CD14-positive monocyte (primary cell): ENCODE measurements around the gene ZNF365. TPM values are rescaled to one million over a fixed set of nuclear protein-coding genes. Genes with fewer than 3 reads are reported as not detected.

Source experiments
- DNase-seq, 3 donors: peaks; one replicate each; pipeline ENCODE4 v3.0.0-alpha.2; 2011 to 2022
- H2AFZ ChIP-seq: 2 replicates; pipeline ENCODE4 v1.6.0; 2012; ENCODE audit warnings: mild to moderate bottlenecking, low read depth, low read length, inconsistent platforms; ENCODE audit not compliant: insufficient read depth, poor library complexity, severe bottlenecking
- H3K27ac ChIP-seq, 2 donors: 1 replicate in 1 of 2; 2 replicates in 1 of 2; pipeline ENCODE4 v1.5.1; 2012 to 2013; ENCODE audit warnings: low read length in 2 of 2, control low read depth in 1 of 2, inconsistent platforms in 1 of 2, low read depth in 1 of 2, mild to moderate bottlenecking in 1 of 2
- H3K27me3 ChIP-seq, 2 donors: one replicate each; pipeline versions ENCODE4 v1.6.0 to v1.6.1; 2011 to 2013; ENCODE audit warnings: low read length in 2 of 2; ENCODE audit not compliant: control insufficient read depth in 2 of 2, insufficient read depth in 2 of 2
- H3K36me3 ChIP-seq, 2 donors: replicated peaks in 1 of 2; 1 replicate in 1 of 2; 2 replicates in 1 of 2; pipeline versions ENCODE4 v1.5.1 to v1.6.1; 2012 to 2013; ENCODE audit warnings: low read length in 2 of 2, control low read depth in 1 of 2, inconsistent platforms in 1 of 2, mild to moderate bottlenecking in 1 of 2; ENCODE audit not compliant: insufficient read depth in 2 of 2, control insufficient read depth in 1 of 2
- H3K4me1 ChIP-seq, 2 donors: 1 replicate in 1 of 2; 2 replicates in 1 of 2; pipeline versions ENCODE4 v1.5.1 to v1.6.1; 2012 to 2013; ENCODE audit warnings: low read length in 2 of 2, control low read depth in 1 of 2, inconsistent platforms in 1 of 2, mild to moderate bottlenecking in 1 of 2, moderate library complexity in 1 of 2; ENCODE audit not compliant: insufficient read depth in 2 of 2, control insufficient read depth in 1 of 2
- H3K4me2 ChIP-seq: replicated peaks from 2 replicates; pipeline ENCODE3; 2012; ENCODE audit warnings: low read length, moderate library complexity, mild to moderate bottlenecking; ENCODE audit not compliant: poor library complexity, severe bottlenecking; ENCODE audit errors: extremely low read depth
- H3K4me3 ChIP-seq, 3 experiments: fragments of 200-600 bp in 1 of 3; sonication (generic) in 1 of 3; replicated peaks in 1 of 3; 1 replicate in 2 of 3; 2 replicates in 1 of 3; pipeline ENCODE4 v1.5.1; 2011 to 2013; ENCODE audit warnings: low read length in 3 of 3, mild to moderate bottlenecking in 3 of 3, control low read depth in 2 of 3, low read depth in 2 of 3, inconsistent platforms in 1 of 3, moderate library complexity in 1 of 3
- H3K79me2 ChIP-seq: 2 replicates; pipeline ENCODE4 v1.6.0; 2012; ENCODE audit warnings: mild to moderate bottlenecking, control low read depth, inconsistent platforms, low read length, moderate library complexity; ENCODE audit not compliant: insufficient read depth
- H3K9ac ChIP-seq: 2 replicates; pipeline ENCODE4 v1.6.0; 2017; ENCODE audit warnings: low read length, mild to moderate bottlenecking; ENCODE audit not compliant: insufficient read depth, poor library complexity, severe bottlenecking
- H3K9me3 ChIP-seq, 2 donors: replicated peaks in 1 of 2; 1 replicate in 1 of 2; 2 replicates in 1 of 2; pipeline versions ENCODE4 v1.5.1 to v1.6.1; 2012 to 2013; ENCODE audit warnings: low read length in 2 of 2, control low read depth in 1 of 2; ENCODE audit not compliant: control insufficient read depth in 1 of 2, insufficient read depth in 1 of 2
- H4K20me1 ChIP-seq: 2 replicates; pipeline ENCODE4 v1.6.0; 2012; ENCODE audit warnings: mild to moderate bottlenecking, low read length, control low read depth, moderate library complexity; ENCODE audit not compliant: insufficient read depth
- H3K27ac Mint-ChIP-seq, 7 donors: one replicate each; pipeline ENCODE4 v1.8.0; 2020; ENCODE audit warnings: mild to moderate bottlenecking in 7 of 7, mixed read lengths in 7 of 7, moderate library complexity in 6 of 7, inconsistent platforms in 2 of 7
- H3K27me3 Mint-ChIP-seq, 3 donors: one replicate each; pipeline ENCODE4 v1.8.0; 2021 to 2022; ENCODE audit warnings: low read depth in 3 of 3, mild to moderate bottlenecking in 3 of 3, mixed read lengths in 3 of 3, moderate library complexity in 3 of 3, inconsistent platforms in 1 of 3
- H3K36me3 Mint-ChIP-seq, 2 donors: one replicate each; pipeline ENCODE4 v1.8.0; 2020; ENCODE audit warnings: mixed read lengths in 2 of 2, inconsistent platforms in 1 of 2, mild to moderate bottlenecking in 1 of 2
- H3K4me1 Mint-ChIP-seq: one replicate; pipeline ENCODE4 v1.8.0; 2020; ENCODE audit warnings: mild to moderate bottlenecking, mixed read lengths
- H3K4me3 Mint-ChIP-seq, 2 donors: one replicate each; pipeline ENCODE4 v1.8.0; 2020; ENCODE audit warnings: mild to moderate bottlenecking in 2 of 2, mixed read lengths in 2 of 2, moderate library complexity in 1 of 2
- H3K9me3 Mint-ChIP-seq, 7 donors: one replicate each; pipeline ENCODE4 v1.8.0; 2020 to 2022; ENCODE audit warnings: mixed read lengths in 7 of 7, mild to moderate bottlenecking in 6 of 7, moderate library complexity in 6 of 7, inconsistent platforms in 2 of 7
- WGBS: methylation state at CpG from one replicate; pipeline ENCODE4 v1.1.5; 2013; ENCODE audit warnings: missing lambda C conversion rate; ENCODE audit not compliant: insufficient coverage; 5-methylcytosine and 5-hydroxymethylcytosine counted together
- intact Hi-C, 2 donors: fragments of 100-400 bp; cut with micrococcal nuclease; formaldehyde crosslinking; loops; one replicate each; pipeline versions ENCODE4 v1.15.0 to v1.15.1; 2023
- polyA plus RNA-seq, 3 donors: library from polyadenylated mRNA; depleted of rRNA in 1 of 3; unstranded in 2 of 3; stranded (reverse) in 1 of 3; fragments of 300-500 nt in 2 of 3; fragments of >200 nt in 1 of 3; fragmentation: Illumina TruSeq in 2 of 3; gene quantifications; 1 replicate in 2 of 3; 2 replicates in 1 of 3; pipeline ENCODE4 v1.2.3, GENCODE V29; 2012 to 2021
- TF ChIP-seq, protein P1 (sequence below): fragments of 200-600 bp; IDR thresholded peaks from one replicate; pipeline ENCODE4 v1.8.0; 2022; ENCODE audit warnings: antibody characterized with exemption, mild to moderate bottlenecking

Gene ZNF365
- polyA plus RNA-seq, 3 donors = not detected

DNA sequence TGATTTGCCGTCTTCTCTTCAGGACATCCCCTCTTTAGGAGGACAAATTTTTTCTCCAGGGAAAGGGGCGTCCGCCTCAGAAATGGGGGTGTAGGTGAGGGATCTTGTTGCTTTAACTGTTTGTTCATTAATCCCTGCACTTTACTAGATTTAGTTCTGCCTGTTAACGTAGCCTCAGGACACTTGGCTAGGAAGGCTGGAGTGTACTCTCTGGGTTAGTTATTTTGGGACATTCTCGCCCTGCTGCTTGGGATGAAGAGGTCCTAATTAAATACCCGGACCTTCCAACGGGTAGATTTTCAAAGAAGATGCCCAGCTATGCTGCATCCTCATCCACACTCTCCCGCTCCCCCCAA lies 552 bp upstream of the ZNF365 start:
- H3K9ac ChIP-seq = peak overlapping the region; percentile 40
- H3K9me3 ChIP-seq = peaks cover 0 to 6% of the 10 kb centered on the region in 2 donors
- peaks cover 41 to 48% (median 41%) of the 10 kb centered on the region in 3 donors for H3K27me3 Mint-ChIP-seq
- H3K79me2 ChIP-seq = no peaks in the 10 kb centered on the region
- 13% methylated on average over 3 of the region's 8 CpGs for WGBS
- DNase-seq = no peak
- H3K4me1 Mint-ChIP-seq = peaks cover 10% of the 10 kb centered on the region
- no peaks in the 10 kb centered on the region for H3K36me3 ChIP-seq
- peaks cover 6 to 11% of the 10 kb centered on the region in 2 donors for H3K4me1 ChIP-seq
- intact Hi-C loops = no loop called here
- H3K4me2 ChIP-seq = peak overlapping the region; percentile 74
- no peaks in the 10 kb centered on the region for H3K36me3 Mint-ChIP-seq
- H3K4me3 ChIP-seq = peak overlapping the region in 1 of 3 experiments; percentile 56
- H2AFZ ChIP-seq = peak overlapping the region; percentile 63
- H3K27ac Mint-ChIP-seq = no peak overlapping the region
- TF ChIP-seq, protein P1, sequence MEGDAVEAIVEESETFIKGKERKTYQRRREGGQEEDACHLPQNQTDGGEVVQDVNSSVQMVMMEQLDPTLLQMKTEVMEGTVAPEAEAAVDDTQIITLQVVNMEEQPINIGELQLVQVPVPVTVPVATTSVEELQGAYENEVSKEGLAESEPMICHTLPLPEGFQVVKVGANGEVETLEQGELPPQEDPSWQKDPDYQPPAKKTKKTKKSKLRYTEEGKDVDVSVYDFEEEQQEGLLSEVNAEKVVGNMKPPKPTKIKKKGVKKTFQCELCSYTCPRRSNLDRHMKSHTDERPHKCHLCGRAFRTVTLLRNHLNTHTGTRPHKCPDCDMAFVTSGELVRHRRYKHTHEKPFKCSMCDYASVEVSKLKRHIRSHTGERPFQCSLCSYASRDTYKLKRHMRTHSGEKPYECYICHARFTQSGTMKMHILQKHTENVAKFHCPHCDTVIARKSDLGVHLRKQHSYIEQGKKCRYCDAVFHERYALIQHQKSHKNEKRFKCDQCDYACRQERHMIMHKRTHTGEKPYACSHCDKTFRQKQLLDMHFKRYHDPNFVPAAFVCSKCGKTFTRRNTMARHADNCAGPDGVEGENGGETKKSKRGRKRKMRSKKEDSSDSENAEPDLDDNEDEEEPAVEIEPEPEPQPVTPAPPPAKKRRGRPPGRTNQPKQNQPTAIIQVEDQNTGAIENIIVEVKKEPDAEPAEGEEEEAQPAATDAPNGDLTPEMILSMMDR = no peak
- H3K27ac ChIP-seq = no peak overlapping the region
- peaks cover 0 to 16% (median 7%) of the 10 kb centered on the region in 7 donors for H3K9me3 Mint-ChIP-seq
- H3K4me3 Mint-ChIP-seq = peak overlapping the region; percentile 70 to 88
- peaks cover 36 to 43% of the 10 kb centered on the region in 2 donors for H3K27me3 ChIP-seq
- H4K20me1 ChIP-seq = no peaks in the 10 kb centered on the region

DNA sequence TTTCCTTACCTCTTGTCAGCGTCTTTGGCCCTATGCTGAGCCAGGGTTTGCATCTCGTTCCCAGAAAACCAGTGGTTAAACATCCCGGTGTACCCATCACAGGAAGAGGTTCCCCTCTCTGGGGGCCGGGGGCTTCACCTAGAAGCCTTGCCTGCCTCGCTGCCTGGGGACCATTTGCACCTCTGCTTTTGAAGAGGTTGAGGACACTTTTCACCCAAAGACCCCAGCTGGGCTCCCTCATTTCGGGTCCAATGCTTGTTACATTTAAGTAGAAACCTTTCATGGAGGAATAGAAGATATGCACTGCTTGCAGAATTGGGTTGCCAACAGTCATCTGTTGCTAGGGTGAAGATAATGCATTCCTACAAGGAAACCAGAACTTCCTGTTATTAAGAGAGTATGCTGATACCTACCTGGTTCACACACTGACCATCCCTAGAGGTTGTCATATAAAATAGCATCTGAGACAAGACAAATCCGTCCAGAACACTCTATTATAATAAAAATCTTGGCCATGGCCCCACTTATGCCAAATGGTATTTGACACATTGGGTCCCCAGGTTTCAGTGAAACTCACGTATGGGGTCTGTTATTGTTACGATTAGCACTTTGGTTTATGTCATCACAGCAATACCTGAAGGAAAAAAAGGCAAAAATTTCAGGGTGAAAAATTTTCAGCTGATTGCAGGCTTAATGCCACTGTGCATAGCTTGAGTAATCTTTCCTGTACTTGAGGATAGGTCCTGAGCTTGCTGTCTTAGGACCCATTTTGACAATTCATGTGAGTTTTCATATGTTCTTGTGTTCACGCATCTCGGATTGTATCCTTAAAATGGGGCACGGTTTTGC lies 917 bp downstream of the ZNF365 start:
- Histone ChIP-seq H2AFZ (no peak overlapping the region), H3K79me2 (no peaks in the 10 kb centered on the region), H3K36me3 (no peaks in the 10 kb centered on the region), H3K27ac (no peak overlapping the region), H3K27me3 (peaks cover 36 to 43% of the 10 kb centered on the region in 2 donors), H3K9ac (no peak overlapping the region), H4K20me1 (no peaks in the 10 kb centered on the region), H3K4me3 (peak overlapping the region in 1 of 3 experiments; percentile 56), H3K4me1 (peaks cover 6 to 11% of the 10 kb centered on the region in 2 donors), H3K9me3 (peaks cover 0 to 6% of the 10 kb centered on the region in 2 donors), H3K4me2 (peak overlapping the region; percentile 74)
- no peaks in the 10 kb centered on the region for H3K36me3 Mint-ChIP-seq
- TF ChIP-seq, protein P1 = no peak
- peaks cover 0 to 16% (median 7%) of the 10 kb centered on the region in 7 donors for H3K9me3 Mint-ChIP-seq
- H3K27me3 Mint-ChIP-seq = peaks cover 41 to 49% (median 44%) of the 10 kb centered on the region in 3 donors
- peak overlapping the region; percentile 54 to 85 for H3K4me3 Mint-ChIP-seq
- H3K27ac Mint-ChIP-seq = no peak overlapping the region
- no peak for DNase-seq
- H3K4me1 Mint-ChIP-seq = peaks cover 10% of the 10 kb centered on the region
- WGBS = 47% methylated on average over 6 of the region's 12 CpGs
- intact Hi-C loops = no loop called here
